ENCODE data around the gene TNFRSF1A.

Gene TNFRSF1A

GRCh38 chr12:6373022-6373787, 31.3 kb upstream of the TNFRSF1A start:
- H3K9me3 ChIP-seq, result no peaks in the 10 kb centered on the region
- H3K4me1 ChIP-seq (ENCODE audit: control insufficient read depth in 1 of 2, insufficient read depth in 1 of 2, low read depth in 1 of 2, low read length in 1 of 2), result peaks cover 25 to 28% of the 10 kb centered on the region in 2 experiments
- H3K27me3 ChIP-seq, result no peaks in the 10 kb centered on the region
- H3K36me3 ChIP-seq, result no peaks in the 10 kb centered on the region
- TF ChIP-seq CTCF (IDR thresholded peaks at IDR 0.05), result no peak
- no peak overlapping the region for H3K4me3 ChIP-seq (ENCODE audit: low read depth in 1 of 2, low read length in 1 of 2)
- H3K27ac ChIP-seq, result no peak overlapping the region

- Histone ChIP-seq H3K4me3 (ENCODE audit: low read depth in 1 of 2, low read length in 1 of 2) (no peak overlapping the region), H3K9me3 (no peaks in the 10 kb centered on the region), H3K4me1 (ENCODE audit: control insufficient read depth in 1 of 2, insufficient read depth in 1 of 2, low read depth in 1 of 2, low read length in 1 of 2) (peaks cover 32 to 35% of the 10 kb centered on the region in 2 experiments), H3K27ac (no peak overlapping the region), H3K27me3 (no peaks in the 10 kb centered on the region), H3K36me3 (no peaks in the 10 kb centered on the region)
- TF ChIP-seq CTCF (IDR thresholded peaks at IDR 0.05), result no peak
Observed at GRCh38 chr12:6372403-6373003, 30.6 kb upstream of the TNFRSF1A start.

GRCh38 chr12:6370994-6371754, 29.3 kb upstream of the TNFRSF1A start:
- H3K36me3 ChIP-seq, result no peaks in the 10 kb centered on the region
- H3K4me1 ChIP-seq (ENCODE audit: control insufficient read depth in 1 of 2, insufficient read depth in 1 of 2, low read depth in 1 of 2, low read length in 1 of 2), result peaks cover 28 to 30% of the 10 kb centered on the region in 2 experiments
- H3K4me3 ChIP-seq (ENCODE audit: low read depth in 1 of 2, low read length in 1 of 2), result no peak overlapping the region
- H3K27ac ChIP-seq, result no peak overlapping the region
- no peaks in the 10 kb centered on the region for H3K27me3 ChIP-seq
- no peaks in the 10 kb centered on the region for H3K9me3 ChIP-seq
- no peak for TF ChIP-seq CTCF (IDR thresholded peaks at IDR 0.05)

- H3K9me3 ChIP-seq, result no peaks in the 10 kb centered on the region
- H3K27me3 ChIP-seq, result no peaks in the 10 kb centered on the region
- no peak overlapping the region for H3K27ac ChIP-seq
- no peak for TF ChIP-seq CTCF (IDR thresholded peaks at IDR 0.05)
- H3K4me1 ChIP-seq (ENCODE audit: control insufficient read depth in 1 of 2, insufficient read depth in 1 of 2, low read depth in 1 of 2, low read length in 1 of 2), result peaks cover 23% of the 10 kb centered on the region in 2 experiments
- no peaks in the 10 kb centered on the region for H3K36me3 ChIP-seq
- no peak overlapping the region for H3K4me3 ChIP-seq (ENCODE audit: low read depth in 1 of 2, low read length in 1 of 2)
Observed at GRCh38 chr12:6370576-6370935, 28.7 kb upstream of the TNFRSF1A start.

GRCh38 chr12:6369916-6370575, 28.2 kb upstream of the TNFRSF1A start:
- Histone ChIP-seq H3K4me3 (ENCODE audit: low read depth in 1 of 2, low read length in 1 of 2) (no peak overlapping the region), H3K27ac (no peak overlapping the region), H3K9me3 (no peaks in the 10 kb centered on the region), H3K36me3 (no peaks in the 10 kb centered on the region), H3K4me1 (ENCODE audit: control insufficient read depth in 1 of 2, insufficient read depth in 1 of 2, low read depth in 1 of 2, low read length in 1 of 2) (peaks cover 22 to 23% of the 10 kb centered on the region in 2 experiments), H3K27me3 (no peaks in the 10 kb centered on the region)
- TF ChIP-seq CTCF (IDR thresholded peaks at IDR 0.05), result no peak
